Liver (tissue), 3 donors: ENCODE measurements around the gene AGPAT3.

Experiments used
- ATF3 ChIP-seq: IDR thresholded peaks from 2 replicates; pipeline ENCODE4 v1.6.1; 2016; ENCODE audit warnings: antibody characterized with exemption
- CTCF ChIP-seq: fragments of 150-350 bp; IDR thresholded peaks from 2 replicates; pipeline ENCODE4 v1.5.1; 2017; ENCODE audit warnings: improper control_type of control experiment, low read depth, low read length; ENCODE audit not compliant: missing input control
- EGR1 ChIP-seq, 2 donors: IDR thresholded peaks; 2 replicates each; pipeline ENCODE4 v1.6.1; 2016 to 2018; ENCODE audit warnings: antibody characterized with exemption in 2 of 2, low read depth in 2 of 2
- FOXA1 ChIP-seq: IDR thresholded peaks from 2 replicates; pipeline ENCODE4 v1.6.1; 2016; ENCODE audit warnings: antibody characterized with exemption
- GABPA ChIP-seq, 2 donors: IDR thresholded peaks in 1 of 2; conservative IDR thresholded peaks in 1 of 2; 2 replicates each; pipeline ENCODE4 v1.6.1; 2016; ENCODE audit warnings: antibody characterized with exemption in 2 of 2, mild to moderate bottlenecking in 1 of 2, moderate library complexity in 1 of 2
- HNF4G ChIP-seq: IDR thresholded peaks from 2 replicates; pipeline ENCODE4 v1.6.1; 2016; ENCODE audit warnings: antibody characterized with exemption
- JUND ChIP-seq, 2 donors: IDR thresholded peaks; 2 replicates each; pipeline ENCODE4 v1.6.1; 2016; ENCODE audit warnings: antibody characterized with exemption in 2 of 2
- RAD21 ChIP-seq, 2 donors: IDR thresholded peaks; 2 replicates each; pipeline ENCODE4 v1.6.1; 2016; ENCODE audit warnings: antibody characterized with exemption in 2 of 2, mild to moderate bottlenecking in 2 of 2
- REST ChIP-seq: IDR thresholded peaks from 2 replicates; pipeline ENCODE4 v1.6.1; 2016; ENCODE audit warnings: antibody characterized with exemption, mild to moderate bottlenecking
- RXRA ChIP-seq, 2 donors: IDR thresholded peaks; 2 replicates each; pipeline ENCODE4 v1.6.1; 2017 to 2018; ENCODE audit warnings: antibody characterized with exemption in 2 of 2, mild to moderate bottlenecking in 1 of 2
- SP1 ChIP-seq: IDR thresholded peaks from 2 replicates; pipeline ENCODE4 v1.6.1; 2018; ENCODE audit warnings: antibody characterized with exemption, mild to moderate bottlenecking
- TAF1 ChIP-seq: conservative IDR thresholded peaks from 2 replicates; pipeline ENCODE4 v1.6.1; 2016; ENCODE audit warnings: antibody characterized with exemption, mild to moderate bottlenecking
- YY1 ChIP-seq: IDR thresholded peaks from 2 replicates; pipeline ENCODE4 v1.6.1; 2016; ENCODE audit warnings: antibody characterized with exemption, mild to moderate bottlenecking
- ZBTB33 ChIP-seq: IDR thresholded peaks from 2 replicates; pipeline ENCODE4 v1.6.1; 2016; ENCODE audit warnings: antibody characterized with exemption
- donor health status: healthy.
- donor health status: healthy.

GRCh38 chr21:43850728-43851295 is 14.2 kb upstream of the AGPAT3 start:
- TF ChIP-seq CTCF (no peak), ZBTB33 (no peak), ATF3 (no peak), RAD21 (IDR thresholded peaks at IDR 0.05) (no peak), RXRA (IDR thresholded peaks at IDR 0.05) (no peak), REST (no peak), SP1 (no peak), GABPA (IDR thresholded peaks at IDR 0.05 in 1 of 2, conservative IDR thresholded peaks at IDR 0.05 in 1 of 2) (no peak), EGR1 (IDR thresholded peaks at IDR 0.05; ENCODE audit: low read depth in 2 of 2) (no peak), YY1 (no peak), FOXA1 (no peak), JUND (IDR thresholded peaks at IDR 0.05) (no peak), TAF1 (no peak), HNF4G (no peak)
